Neural progenitor cell (in vitro differentiated cells): Measurements from ENCODE around the gene GP1BB. TPM values are rescaled to one million over a fixed set of nuclear protein-coding genes. Genes with fewer than 3 reads are reported as not detected.

Experiments used
- DNase-seq: peaks from one replicate; pipeline ENCODE4 v3.0.0-alpha.2; 2016; ENCODE audit warnings: low spot score
- H2AFZ ChIP-seq: fragments of 200-600 bp; sonication (generic); replicated peaks from 2 replicates; pipeline ENCODE4 v1.6.1; 2016; ENCODE audit warnings: antibody characterized with exemption
- H3F3A ChIP-seq: fragments of 200-600 bp; sonication (generic); 2 replicates; pipeline ENCODE4 v1.6.1; 2016; ENCODE audit warnings: antibody characterized with exemption, low read depth
- H3K27ac ChIP-seq: fragments of 200-600 bp; sonication (generic); 2 replicates; pipeline ENCODE4 v1.5.1; 2016; ENCODE audit warnings: mild to moderate bottlenecking
- H3K27me3 ChIP-seq: fragments of 200-600 bp; sonication (generic); 2 replicates; pipeline ENCODE4 v1.6.1; 2016; ENCODE audit warnings: mild to moderate bottlenecking, moderate library complexity
- H3K36me3 ChIP-seq: fragments of 200-600 bp; sonication (generic); 2 replicates; pipeline ENCODE4 v1.5.1; 2016
- H3K4me1 ChIP-seq: fragments of 200-600 bp; sonication (generic); 2 replicates; pipeline ENCODE4 v1.6.1; 2016; ENCODE audit warnings: mixed run types
- H3K4me2 ChIP-seq: fragments of 200-600 bp; sonication (generic); 2 replicates; pipeline ENCODE4 v1.6.1; 2016
- H3K4me3 ChIP-seq: fragments of 200-600 bp; sonication (generic); 2 replicates; pipeline ENCODE4 v1.5.1; 2016
- H3K79me2 ChIP-seq: fragments of 200-600 bp; sonication (generic); 2 replicates; pipeline ENCODE4 v1.6.1; 2016; ENCODE audit warnings: low read depth
- H3K9ac ChIP-seq: fragments of 200-600 bp; sonication (generic); 2 replicates; pipeline ENCODE4 v1.6.1; 2016
- H3K9me3 ChIP-seq: fragments of 200-600 bp; sonication (generic); 2 replicates; pipeline ENCODE4 v1.5.1; 2016; ENCODE audit warnings: low read depth
- H4K20me1 ChIP-seq: fragments of 200-600 bp; sonication (generic); 2 replicates; pipeline ENCODE4 v1.6.1; 2016; ENCODE audit warnings: low read depth
- H3K27ac Mint-ChIP-seq: 3 replicates; pipeline ENCODE4 v1.8.0; 2021; ENCODE audit warnings: mixed read lengths
- H3K27me3 Mint-ChIP-seq: 2 replicates; pipeline ENCODE4 v1.8.0; 2022; ENCODE audit warnings: low read depth, mild to moderate bottlenecking, inconsistent platforms, moderate library complexity, mixed read lengths; ENCODE audit not compliant: insufficient read depth
- H3K36me3 Mint-ChIP-seq: 3 replicates; pipeline ENCODE4 v1.8.0; 2021; ENCODE audit warnings: mixed read lengths
- H3K4me1 Mint-ChIP-seq: 3 replicates; pipeline ENCODE4 v1.8.0; 2021; ENCODE audit warnings: mixed read lengths
- H3K4me3 Mint-ChIP-seq: 3 replicates; pipeline ENCODE4 v1.8.0; 2021; ENCODE audit warnings: mild to moderate bottlenecking, moderate library complexity, mixed read lengths
- H3K9me3 Mint-ChIP-seq: 3 replicates; pipeline ENCODE4 v1.8.0; 2020; ENCODE audit warnings: mixed read lengths
- CTCF ChIP-seq: fragments of 200-600 bp; sonication (generic); IDR thresholded peaks from 2 replicates; pipeline ENCODE4 v1.5.1; 2017; ENCODE audit warnings: antibody characterized with exemption, mild to moderate bottlenecking
- EZH2 ChIP-seq: fragments of 200-600 bp; sonication (generic); IDR thresholded peaks from 2 replicates; pipeline ENCODE4 v1.6.1; 2017; ENCODE audit warnings: antibody characterized with exemption, mild to moderate bottlenecking, moderate library complexity
- EZH2phosphoT487 ChIP-seq: fragments of 200-600 bp; sonication (generic); IDR thresholded peaks from 2 replicates; pipeline ENCODE4 v1.6.1; 2017; ENCODE audit warnings: antibody characterized with exemption
- total RNA-seq: library from RNA; depleted of rRNA; stranded (reverse); fragments of >200 nt; gene quantifications from 2 replicates; pipeline ENCODE4 v1.2.3, GENCODE V29; 2015; ENCODE audit warnings: low replicate concordance

The GP1BB gene
- total RNA-seq, 1 donor from 2014 or later = not detected

GRCh38 chr22:19708321-19709011 lies 14.9 kb upstream of the GP1BB start:
- H3K9me3 Mint-ChIP-seq = no peaks in the 10 kb centered on the region
- Histone ChIP-seq H3K36me3 (no peaks in the 10 kb centered on the region), H3K27ac (no peak overlapping the region), H4K20me1 (no peaks in the 10 kb centered on the region), H3K27me3 (peaks cover 24% of the 10 kb centered on the region), H3K9me3 (no peaks in the 10 kb centered on the region), H2AFZ (no peak overlapping the region), H3K79me2 (no peaks in the 10 kb centered on the region), H3K9ac (no peak overlapping the region), H3K4me3 (no peak overlapping the region), H3K4me1 (no peaks in the 10 kb centered on the region), H3F3A (peaks cover 4% of the 10 kb centered on the region), H3K4me2 (no peak overlapping the region)
- peaks cover 12% of the 10 kb centered on the region for H3K27me3 Mint-ChIP-seq
- H3K4me3 Mint-ChIP-seq = no peak overlapping the region
- no peaks in the 10 kb centered on the region for H3K36me3 Mint-ChIP-seq
- no peak for DNase-seq
- no peak overlapping the region for H3K27ac Mint-ChIP-seq
- no peak for TF ChIP-seq EZH2
- TF ChIP-seq CTCF = no peak
- no peak for TF ChIP-seq EZH2phosphoT487
- peaks cover 12% of the 10 kb centered on the region for H3K4me1 Mint-ChIP-seq

- no peak overlapping the region for H3K27ac ChIP-seq
- no peaks in the 10 kb centered on the region for H3K4me1 ChIP-seq
- H3K27ac Mint-ChIP-seq = no peak overlapping the region
- no peak overlapping the region for H3K4me3 Mint-ChIP-seq
- peaks cover 8% of the 10 kb centered on the region for H3F3A ChIP-seq
- H3K36me3 Mint-ChIP-seq = no peaks in the 10 kb centered on the region
- TF ChIP-seq CTCF (no peak), EZH2 (no peak), EZH2phosphoT487 (no peak)
- H3K36me3 ChIP-seq = no peaks in the 10 kb centered on the region
- H3K9me3 ChIP-seq = no peaks in the 10 kb centered on the region
- H3K9me3 Mint-ChIP-seq = no peaks in the 10 kb centered on the region
- no peak overlapping the region for H3K4me3 ChIP-seq
- H3K27me3 ChIP-seq = peaks cover 32% of the 10 kb centered on the region
- no peak overlapping the region for H2AFZ ChIP-seq
- DNase-seq = no peak
- no peaks in the 10 kb centered on the region for H3K79me2 ChIP-seq
- peaks cover 14% of the 10 kb centered on the region for H3K27me3 Mint-ChIP-seq
- H3K9ac ChIP-seq = no peak overlapping the region
- peaks cover 11% of the 10 kb centered on the region for H3K4me1 Mint-ChIP-seq
- H3K4me2 ChIP-seq = no peak overlapping the region
- no peaks in the 10 kb centered on the region for H4K20me1 ChIP-seq
Observed at GRCh38 chr22:19709063-19709769, 14.1 kb upstream of the GP1BB start.

- H3K27me3 ChIP-seq = peaks cover 42% of the 10 kb centered on the region
- Mint-ChIP-seq H3K27me3 (peaks cover 12% of the 10 kb centered on the region), H3K27ac (no peak overlapping the region), H3K36me3 (no peaks in the 10 kb centered on the region), H3K4me1 (peaks cover 9% of the 10 kb centered on the region), H3K9me3 (no peaks in the 10 kb centered on the region), H3K4me3 (no peak overlapping the region)
- H3K4me2 ChIP-seq = no peak overlapping the region
- no peak overlapping the region for H3K4me3 ChIP-seq
- no peak overlapping the region for H3K27ac ChIP-seq
- DNase-seq = no peak
- no peaks in the 10 kb centered on the region for H3K79me2 ChIP-seq
- H3K9me3 ChIP-seq = no peaks in the 10 kb centered on the region
- H3F3A ChIP-seq = peaks cover 8% of the 10 kb centered on the region
- no peaks in the 10 kb centered on the region for H3K4me1 ChIP-seq
- H3K9ac ChIP-seq = no peak overlapping the region
- no peaks in the 10 kb centered on the region for H4K20me1 ChIP-seq
- no peak for TF ChIP-seq EZH2
- TF ChIP-seq EZH2phosphoT487 = no peak
- TF ChIP-seq CTCF = no peak
- no peaks in the 10 kb centered on the region for H3K36me3 ChIP-seq
- no peak overlapping the region for H2AFZ ChIP-seq
Observed at GRCh38 chr22:19710020-19710768, 13.1 kb upstream of the GP1BB start.
